B cell (primary cell): Measurements from ENCODE around the gene RTN4. TPM values are rescaled to one million over a fixed set of nuclear protein-coding genes. Genes with fewer than 3 reads are reported as not detected.

Experiments used
- ATAC-seq: fragments of 200-7000 bp; cut with Tn5 transposase; one replicate; pipeline ENCODE4 v1.10.0; 2021; ENCODE audit warnings: low read depth, mild to moderate bottlenecking, moderate number of reproducible peaks, moderate library complexity
- CTCF ChIA-PET: fragments of 350-600 bp; sonication (Branson Sonifier 250); formaldehyde crosslinking; loops from one replicate; lab custom pipeline; 2021; ENCODE audit warnings: antibody characterized with exemption, inconsistent platforms; lab: Charles Lee
- POLR2A ChIA-PET: fragments of 350-600 bp; sonication (Branson Sonifier 250); formaldehyde crosslinking; loops from one replicate; lab custom pipeline; 2021; ENCODE audit warnings: antibody characterized with exemption; lab: Charles Lee
- DNase-seq: peaks from one replicate; pipeline ENCODE4 v3.0.0; 2013
- H2AFZ ChIP-seq: 2 replicates; pipeline ENCODE4 v1.6.1; 2012; ENCODE audit warnings: mild to moderate bottlenecking, low read depth, low read length; ENCODE audit not compliant: insufficient read depth, poor library complexity, severe bottlenecking
- H3K27ac ChIP-seq, 2 donors: 1 replicate in 1 of 2; 2 replicates in 1 of 2; pipeline ENCODE4 v1.5.1; 2012 to 2013; ENCODE audit warnings: low read length in 2 of 2, mild to moderate bottlenecking in 2 of 2, moderate library complexity in 1 of 2
- H3K27me3 ChIP-seq, 4 experiments: fragments of 200-600 bp in 1 of 4; sonication (generic) in 1 of 4; replicated peaks in 1 of 4; 1 replicate in 2 of 4; 2 replicates in 2 of 4; pipeline versions ENCODE4 v1.6.1 to v1.7.0; 2013 to 2016; ENCODE audit warnings: low read length in 3 of 4, mild to moderate bottlenecking in 2 of 4, mixed read lengths in 1 of 4, moderate library complexity in 1 of 4; ENCODE audit not compliant: insufficient read depth in 4 of 4, control insufficient read depth in 3 of 4; ENCODE audit errors: control extremely low read depth in 1 of 4
- H3K36me3 ChIP-seq, 2 experiments: replicated peaks in 1 of 2; 1 replicate in 1 of 2; 2 replicates in 1 of 2; pipeline versions ENCODE4 v1.6.1 to v1.7.1; 2013; ENCODE audit warnings: low read length in 1 of 2; ENCODE audit not compliant: insufficient read depth in 2 of 2, control insufficient read depth in 1 of 2; ENCODE audit errors: control extremely low read depth in 1 of 2, extremely low read depth in 1 of 2
- H3K4me1 ChIP-seq, 2 donors: fragments of 200-600 bp in 1 of 2; sonication (generic) in 1 of 2; 1 replicate in 1 of 2; 2 replicates in 1 of 2; pipeline versions ENCODE4 v1.5.1 to v1.6.1; 2013 to 2017; ENCODE audit warnings: low read length in 2 of 2; ENCODE audit not compliant: control insufficient read depth in 2 of 2, insufficient read depth in 2 of 2
- H3K4me2 ChIP-seq: replicated peaks from 2 replicates; pipeline ENCODE3; 2012; ENCODE audit warnings: mild to moderate bottlenecking, low read depth, low read length; ENCODE audit not compliant: poor library complexity, severe bottlenecking
- H3K4me3 ChIP-seq, 5 experiments: fragments of 200-600 bp in 1 of 5; sonication (generic) in 1 of 5; 1 replicate in 3 of 5; 2 replicates in 2 of 5; pipeline versions ENCODE4 v1.5.1 to v1.7.0; 2011 to 2016; ENCODE audit warnings: low read length in 4 of 5, mild to moderate bottlenecking in 4 of 5, low read depth in 2 of 5, control low read depth in 1 of 5, moderate library complexity in 1 of 5; ENCODE audit not compliant: insufficient read depth in 1 of 5; ENCODE audit errors: control extremely low read depth in 1 of 5, extremely low read depth in 1 of 5
- H3K79me2 ChIP-seq: fragments of 200-600 bp; sonication (generic); one replicate; pipeline ENCODE4 v1.6.0; 2016; ENCODE audit warnings: low read length; ENCODE audit not compliant: control insufficient read depth, insufficient read depth
- H3K9ac ChIP-seq: fragments of 200-600 bp; sonication (generic); 2 replicates; pipeline ENCODE4 v1.6.1; 2017; ENCODE audit warnings: mild to moderate bottlenecking, low read length, moderate library complexity
- H3K9me3 ChIP-seq, 3 donors: one replicate each; pipeline versions ENCODE4 v1.6.1 to v1.7.1; 2013; ENCODE audit warnings: low read length in 2 of 3; ENCODE audit not compliant: control insufficient read depth in 2 of 3, insufficient read depth in 1 of 3; ENCODE audit errors: control extremely low read depth in 1 of 3
- H4K20me1 ChIP-seq: 2 replicates; pipeline ENCODE4 v1.6.0; 2012; ENCODE audit warnings: mild to moderate bottlenecking, low read length; ENCODE audit not compliant: insufficient read depth, control insufficient read depth, poor library complexity, severe bottlenecking
- H3K27ac Mint-ChIP-seq: one replicate; pipeline ENCODE4 v1.8.0; 2021; ENCODE audit warnings: mixed read lengths
- H3K27me3 Mint-ChIP-seq: one replicate; pipeline ENCODE4 v1.8.0; 2021; ENCODE audit warnings: mixed read lengths
- H3K4me1 Mint-ChIP-seq: one replicate; pipeline ENCODE4 v1.8.0; 2021; ENCODE audit warnings: mixed read lengths
- H3K4me3 Mint-ChIP-seq: one replicate; pipeline ENCODE4 v1.8.0; 2021; ENCODE audit warnings: mixed read lengths
- H3K9me3 Mint-ChIP-seq: one replicate; pipeline ENCODE4 v1.8.0; 2022; ENCODE audit warnings: mixed read lengths; ENCODE audit not compliant: insufficient read depth
- CTCF ChIP-seq: fragments of 200-600 bp; IDR thresholded peaks from one replicate; pipeline ENCODE4 v1.8.0; 2022; ENCODE audit warnings: antibody characterized with exemption, mild to moderate bottlenecking
- EZH2 ChIP-seq: IDR thresholded peaks from 2 replicates; pipeline ENCODE4 v1.6.1; 2012; ENCODE audit warnings: borderline replicate concordance, low read depth, mild to moderate bottlenecking, moderate library complexity, low read length; ENCODE audit not compliant: insufficient read depth, poor library complexity, severe bottlenecking
- WGBS: methylation state at CpG from one replicate; pipeline ENCODE4 v1.1.5; 2013; ENCODE audit warnings: missing lambda C conversion rate; ENCODE audit not compliant: insufficient coverage; 5-methylcytosine and 5-hydroxymethylcytosine counted together
- intact Hi-C: fragments of 100-400 bp; cut with micrococcal nuclease; formaldehyde crosslinking; loops from one replicate; pipeline ENCODE4 v1.10.0; 2022
- polyA plus RNA-seq: library from polyadenylated mRNA; depleted of rRNA; stranded (reverse); fragments of >200 nt; gene quantifications from 2 replicates; pipeline ENCODE4 v1.2.3, GENCODE V29; 2012
- total RNA-seq, 2 donors: library from RNA; stranded (reverse); fragments of 120-200 nt in 1 of 2; gene quantifications; 1 replicate in 1 of 2; 2 replicates in 1 of 2; pipeline versions ENCODE4 v1.2.3 to v1.2.4, GENCODE V29; 2013 to 2022

The RTN4 gene
- total and polyA plus RNA-seq, 2 donors (not counting 1 experiment from before 2014, with no cell fraction given): 30.8 to 65.9 TPM

- Mint-ChIP-seq H3K27me3 (no peaks in the 10 kb centered on the region), H3K4me1 (no peaks in the 10 kb centered on the region), H3K9me3 (no peaks in the 10 kb centered on the region), H3K4me3 (no peak overlapping the region), H3K27ac (no peak overlapping the region)
- WGBS: 78% methylated on average over 6 of the region's 6 CpGs
- DNase-seq (no peak), ATAC-seq (no peak)
- TF ChIP-seq CTCF (no peak), EZH2 (no peak)
- H2AFZ ChIP-seq: no peak overlapping the region
- H3K27me3 ChIP-seq: no peaks in the 10 kb centered on the region
- intact Hi-C loops: no loop called here
- no peak overlapping the region for H3K9ac ChIP-seq
- no peaks in the 10 kb centered on the region for H3K79me2 ChIP-seq
- no peak overlapping the region for H3K4me3 ChIP-seq
- CTCF ChIA-PET: no interaction called here
- H3K9me3 ChIP-seq: no peaks in the 10 kb centered on the region
- no peak overlapping the region for H3K27ac ChIP-seq
- H3K4me1 ChIP-seq: no peaks in the 10 kb centered on the region
- no peak overlapping the region for H3K4me2 ChIP-seq
- no peaks in the 10 kb centered on the region for H4K20me1 ChIP-seq
- POLR2A ChIA-PET: no interaction called here
- no peaks in the 10 kb centered on the region for H3K36me3 ChIP-seq
Measured at GRCh38 chr2:55063713-55064323, 13.6 kb upstream of the RTN4 start.

- no peak overlapping the region for H3K27ac Mint-ChIP-seq
- CTCF ChIA-PET: no interaction called here
- ATAC-seq: no peak
Measured at GRCh38 chr2:55063226-55063625, 13.0 kb upstream of the RTN4 start.

More at GRCh38 chr2:55063226-55063625, 13.0 kb upstream of the RTN4 start:
- H4K20me1 ChIP-seq: no peaks in the 10 kb centered on the region
- H2AFZ ChIP-seq: no peak overlapping the region
- Mint-ChIP-seq H3K4me3 (no peak overlapping the region), H3K9me3 (no peaks in the 10 kb centered on the region), H3K4me1 (no peaks in the 10 kb centered on the region), H3K27me3 (no peaks in the 10 kb centered on the region)
- no peaks in the 10 kb centered on the region for H3K79me2 ChIP-seq
- no peak overlapping the region for H3K27ac ChIP-seq
- intact Hi-C loops: no loop called here
- no peaks in the 10 kb centered on the region for H3K9me3 ChIP-seq
- 97% methylated on average over 6 of the region's 6 CpGs for WGBS
- POLR2A ChIA-PET: no interaction called here
- DNase-seq: no peak
- no peak overlapping the region for H3K9ac ChIP-seq
- TF ChIP-seq CTCF (no peak), EZH2 (no peak)
- H3K27me3 ChIP-seq: no peaks in the 10 kb centered on the region
- H3K4me1 ChIP-seq: no peaks in the 10 kb centered on the region
- H3K4me3 ChIP-seq: no peak overlapping the region
- no peak overlapping the region for H3K4me2 ChIP-seq
- H3K36me3 ChIP-seq: no peaks in the 10 kb centered on the region
